ENCODE data around the gene SRP54. TPM values are rescaled to one million over a fixed set of nuclear protein-coding genes. Genes with fewer than 3 reads are reported as not detected.

The SRP54 gene
- polyA plus RNA-seq, 3 donors, result 24.9 to 33.6 (median 25.4) TPM

- Histone ChIP-seq H3K27ac (ENCODE audit: low read depth in 1 of 2, low read length in 2 of 2) (peak overlapping the region; percentile 95 to 96), H2AFZ (ENCODE audit: insufficient read depth, low read depth, low read length, poor library complexity, severe bottlenecking) (peak overlapping the region; percentile 96), H3K4me2 (replicated peaks; ENCODE audit: extremely low read depth, low read length, poor library complexity, severe bottlenecking) (peak overlapping the region; percentile 87), H4K20me1 (ENCODE audit: insufficient read depth, low read length) (peaks cover 6% of the 10 kb centered on the region), H3K79me2 (ENCODE audit: insufficient read depth, low read length) (peaks cover 77% of the 10 kb centered on the region), H3K27me3 (ENCODE audit: control insufficient read depth in 2 of 2, insufficient read depth in 2 of 2, low read length in 2 of 2) (no peaks in the 10 kb centered on the region), H3K4me3 (replicated peaks in 1 of 3; ENCODE audit: low read depth in 2 of 3, low read length in 3 of 3) (peak overlapping the region; percentile 61 to 90 (median 78)), H3K4me1 (ENCODE audit: control insufficient read depth in 1 of 2, insufficient read depth in 2 of 2, low read length in 2 of 2) (peaks cover 29 to 39% of the 10 kb centered on the region in 2 donors), H3K9ac (ENCODE audit: insufficient read depth, low read length, poor library complexity, severe bottlenecking) (peak overlapping the region; percentile 78), H3K36me3 (replicated peaks in 1 of 2; ENCODE audit: control insufficient read depth in 1 of 2, insufficient read depth in 2 of 2, low read length in 2 of 2) (no peaks in the 10 kb centered on the region), H3K9me3 (replicated peaks in 1 of 2; ENCODE audit: control insufficient read depth in 1 of 2, insufficient read depth in 1 of 2, low read length in 2 of 2) (no peaks in the 10 kb centered on the region)
- no peaks in the 10 kb centered on the region for H3K4me1 Mint-ChIP-seq
- H3K27me3 Mint-ChIP-seq (ENCODE audit: low read depth in 3 of 3), result peaks cover 0 to 2% (median 0%) of the 10 kb centered on the region in 3 donors
- DNase-seq, result peak in 2 of 3 donors; percentile 26 to 36
- H3K36me3 Mint-ChIP-seq, result peaks cover 6 to 29% of the 10 kb centered on the region in 2 donors
- H3K27ac Mint-ChIP-seq, result no peak overlapping the region
- no peak overlapping the region for H3K4me3 Mint-ChIP-seq
- 0% methylated on average over 17 of the region's 17 CpGs for WGBS (ENCODE audit: insufficient coverage)
- TF ChIP-seq, protein P1, sequence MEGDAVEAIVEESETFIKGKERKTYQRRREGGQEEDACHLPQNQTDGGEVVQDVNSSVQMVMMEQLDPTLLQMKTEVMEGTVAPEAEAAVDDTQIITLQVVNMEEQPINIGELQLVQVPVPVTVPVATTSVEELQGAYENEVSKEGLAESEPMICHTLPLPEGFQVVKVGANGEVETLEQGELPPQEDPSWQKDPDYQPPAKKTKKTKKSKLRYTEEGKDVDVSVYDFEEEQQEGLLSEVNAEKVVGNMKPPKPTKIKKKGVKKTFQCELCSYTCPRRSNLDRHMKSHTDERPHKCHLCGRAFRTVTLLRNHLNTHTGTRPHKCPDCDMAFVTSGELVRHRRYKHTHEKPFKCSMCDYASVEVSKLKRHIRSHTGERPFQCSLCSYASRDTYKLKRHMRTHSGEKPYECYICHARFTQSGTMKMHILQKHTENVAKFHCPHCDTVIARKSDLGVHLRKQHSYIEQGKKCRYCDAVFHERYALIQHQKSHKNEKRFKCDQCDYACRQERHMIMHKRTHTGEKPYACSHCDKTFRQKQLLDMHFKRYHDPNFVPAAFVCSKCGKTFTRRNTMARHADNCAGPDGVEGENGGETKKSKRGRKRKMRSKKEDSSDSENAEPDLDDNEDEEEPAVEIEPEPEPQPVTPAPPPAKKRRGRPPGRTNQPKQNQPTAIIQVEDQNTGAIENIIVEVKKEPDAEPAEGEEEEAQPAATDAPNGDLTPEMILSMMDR (IDR thresholded peaks at IDR 0.05), result no peak
- intact Hi-C loops (cut with micrococcal nuclease), result loop anchor here (2.0 to 10.0 kb wide), 7 partner anchors 63 to 433 kb away; partner anchors contain the start of genes FAM177A1 (in 2 of the 2), PPP2R3C (in 1 of the 2) and PRORP (in 1 of the 2)
- H3K9me3 Mint-ChIP-seq, result no peaks in the 10 kb centered on the region
Measured at GRCh38 chr14:34981743-34982420, 910 bp upstream of the SRP54 start.

GRCh38 chr14:34983148-34983760, 462 bp downstream of the SRP54 start:
- H3K4me1 ChIP-seq (ENCODE audit: control insufficient read depth in 1 of 2, insufficient read depth in 2 of 2, low read length in 2 of 2), result peaks cover 29 to 39% of the 10 kb centered on the region in 2 donors

More at GRCh38 chr14:34983148-34983760, 462 bp downstream of the SRP54 start:
- Mint-ChIP-seq H3K36me3 (peaks cover 6 to 20% of the 10 kb centered on the region in 2 donors), H3K27ac (no peak overlapping the region), H3K4me3 (no peak overlapping the region), H3K4me1 (peaks cover 4% of the 10 kb centered on the region), H3K9me3 (no peaks in the 10 kb centered on the region), H3K27me3 (ENCODE audit: low read depth in 3 of 3) (peaks cover 0 to 2% (median 0%) of the 10 kb centered on the region in 3 donors)
- peaks cover 12% of the 10 kb centered on the region for H4K20me1 ChIP-seq (ENCODE audit: insufficient read depth, low read length)
- no peaks in the 10 kb centered on the region for H3K27me3 ChIP-seq (ENCODE audit: control insufficient read depth in 2 of 2, insufficient read depth in 2 of 2, low read length in 2 of 2)
- 0% methylated on average over 20 of the region's 28 CpGs for WGBS (ENCODE audit: insufficient coverage)
- H3K4me2 ChIP-seq (replicated peaks; ENCODE audit: extremely low read depth, low read length, poor library complexity, severe bottlenecking), result peak overlapping the region; percentile 87
- H3K4me3 ChIP-seq (replicated peaks in 1 of 3; ENCODE audit: low read depth in 2 of 3, low read length in 3 of 3), result peak overlapping the region; percentile 61 to 90 (median 78)
- TF ChIP-seq, protein P1 (IDR thresholded peaks at IDR 0.05), result no peak
- H3K27ac ChIP-seq (ENCODE audit: low read depth in 1 of 2, low read length in 2 of 2), result peak overlapping the region; percentile 95 to 96
- no peaks in the 10 kb centered on the region for H3K36me3 ChIP-seq (replicated peaks in 1 of 2; ENCODE audit: control insufficient read depth in 1 of 2, insufficient read depth in 2 of 2, low read length in 2 of 2)
- intact Hi-C loops (cut with micrococcal nuclease), result loop anchor here (2.0 to 10.0 kb wide), 7 partner anchors 62 to 432 kb away; partner anchors contain the start of genes FAM177A1 (in 2 of the 2), PPP2R3C (in 1 of the 2) and PRORP (in 1 of the 2)
- peak overlapping the region; percentile 96 for H2AFZ ChIP-seq (ENCODE audit: insufficient read depth, low read depth, low read length, poor library complexity, severe bottlenecking)
- H3K9ac ChIP-seq (ENCODE audit: insufficient read depth, low read length, poor library complexity, severe bottlenecking), result peak overlapping the region; percentile 78
- DNase-seq, result peak in 1 of 3 donors; percentile 7
- no peaks in the 10 kb centered on the region for H3K9me3 ChIP-seq (replicated peaks in 1 of 2; ENCODE audit: control insufficient read depth in 1 of 2, insufficient read depth in 1 of 2, low read length in 2 of 2)
- H3K79me2 ChIP-seq (ENCODE audit: insufficient read depth, low read length), result peaks cover 83% of the 10 kb centered on the region
